Activated T-cell treated with anti-CD3 and anti-CD28 coated beads, Interleukin-2, amount 50 U/mL, for 48 hours (primary cell): ENCODE data around the gene ENTREP3.
A peak's percentile ranks its signal among the peaks of the same experiment; 100 is the strongest.

Source experiments
- DNase-seq, 2 experiments: peaks; one replicate each; pipeline ENCODE4 v3.0.0-alpha.2; 2020

Gene ENTREP3

DNA sequence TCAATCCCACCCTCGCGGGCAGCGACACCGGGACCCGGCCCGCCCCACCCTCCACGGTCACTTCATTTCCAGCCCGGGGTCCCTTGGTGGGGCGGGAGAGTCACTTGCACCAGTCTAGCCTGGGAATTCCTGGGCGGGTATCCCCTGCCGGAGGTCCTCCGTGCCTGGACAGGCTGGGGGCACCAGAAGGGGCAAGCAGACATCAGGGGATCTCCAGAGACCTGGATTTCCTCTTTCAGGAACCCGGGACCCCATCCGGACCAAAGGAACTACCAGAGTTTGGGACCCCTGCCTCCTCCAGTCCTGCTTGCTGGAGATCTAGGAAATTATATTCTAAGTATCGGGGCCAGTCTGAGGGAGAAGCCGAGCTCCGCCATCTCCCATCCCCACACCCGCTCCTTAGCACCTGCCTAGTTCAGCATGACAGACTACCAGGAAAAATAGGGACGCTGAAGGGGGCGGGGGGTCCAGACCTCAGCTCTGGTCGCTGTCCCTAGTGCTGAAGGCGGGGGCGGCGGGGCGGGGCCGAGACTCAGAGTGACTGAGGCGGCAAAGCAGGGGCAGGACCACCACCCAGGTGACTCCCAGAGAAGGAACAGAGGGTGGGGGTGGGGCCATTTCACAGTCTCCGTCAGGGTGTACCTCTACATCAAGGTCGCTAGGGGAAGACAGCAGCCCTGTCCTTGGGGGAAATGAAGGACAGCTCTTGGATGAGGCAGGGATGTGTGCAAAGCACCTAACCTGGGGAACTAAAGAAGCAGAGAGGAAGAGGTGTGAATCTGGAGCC, 22.8 kb upstream of the ENTREP3 start:
- peak; percentile 84 to 85 for DNase-seq

DNA sequence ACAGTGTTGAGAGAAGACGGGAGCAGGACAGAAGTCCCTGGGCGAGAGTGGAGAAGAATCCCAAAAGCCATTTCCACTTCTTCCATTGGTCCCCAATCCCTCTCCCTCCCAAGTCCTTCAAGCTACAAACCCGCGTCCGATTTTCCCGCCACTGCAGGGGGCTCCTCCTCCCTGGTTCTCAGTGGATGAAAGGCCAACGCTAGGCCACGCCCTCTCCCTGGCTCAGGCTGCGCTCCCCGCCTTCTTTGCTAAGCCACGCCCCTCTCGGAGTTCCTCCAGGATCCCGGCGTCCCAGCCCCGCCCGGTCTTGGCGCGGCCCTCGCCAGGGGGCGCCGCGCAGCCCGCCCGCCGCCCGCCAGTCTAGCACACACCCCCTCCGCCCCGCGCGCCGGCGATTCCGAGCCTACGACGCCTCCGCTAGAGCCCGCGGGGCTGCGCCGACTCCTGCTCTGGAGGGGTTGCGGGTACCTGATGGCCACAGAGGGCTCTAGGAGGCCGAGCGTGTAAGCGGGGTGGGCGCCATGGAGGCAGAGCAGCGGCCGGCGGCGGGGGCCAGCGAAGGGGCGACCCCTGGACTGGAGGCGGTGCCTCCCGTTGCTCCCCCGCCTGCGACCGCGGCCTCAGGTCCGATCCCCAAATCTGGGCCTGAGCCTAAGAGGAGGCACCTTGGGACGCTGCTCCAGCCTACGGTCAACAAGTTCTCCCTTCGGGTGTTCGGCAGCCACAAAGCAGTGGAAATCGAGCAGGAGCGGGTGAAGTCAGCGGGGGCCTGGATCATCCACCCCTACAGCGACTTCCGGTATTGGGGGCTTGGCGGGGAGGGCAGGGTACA, 22.0 kb upstream of the ENTREP3 start, which contains the start of gene HCN3:
Gene HCN3, plus strand, starts transcription at position 394 of the 832 bp plus-strand sequence. Its CDS starts 128 bp downstream, at position 522.
- peak; percentile 98 to 99 for DNase-seq

GRCh38 chr1:155273343-155274245, 18.3 kb upstream of the ENTREP3 start, which contains the start of gene CLK2:
Gene CLK2 (minus strand): TSS chr1:155273504. CDS start chr1:155270977, 2,527 bp downstream.
- DNase-seq, result peak; percentile 96 to 98

DNA sequence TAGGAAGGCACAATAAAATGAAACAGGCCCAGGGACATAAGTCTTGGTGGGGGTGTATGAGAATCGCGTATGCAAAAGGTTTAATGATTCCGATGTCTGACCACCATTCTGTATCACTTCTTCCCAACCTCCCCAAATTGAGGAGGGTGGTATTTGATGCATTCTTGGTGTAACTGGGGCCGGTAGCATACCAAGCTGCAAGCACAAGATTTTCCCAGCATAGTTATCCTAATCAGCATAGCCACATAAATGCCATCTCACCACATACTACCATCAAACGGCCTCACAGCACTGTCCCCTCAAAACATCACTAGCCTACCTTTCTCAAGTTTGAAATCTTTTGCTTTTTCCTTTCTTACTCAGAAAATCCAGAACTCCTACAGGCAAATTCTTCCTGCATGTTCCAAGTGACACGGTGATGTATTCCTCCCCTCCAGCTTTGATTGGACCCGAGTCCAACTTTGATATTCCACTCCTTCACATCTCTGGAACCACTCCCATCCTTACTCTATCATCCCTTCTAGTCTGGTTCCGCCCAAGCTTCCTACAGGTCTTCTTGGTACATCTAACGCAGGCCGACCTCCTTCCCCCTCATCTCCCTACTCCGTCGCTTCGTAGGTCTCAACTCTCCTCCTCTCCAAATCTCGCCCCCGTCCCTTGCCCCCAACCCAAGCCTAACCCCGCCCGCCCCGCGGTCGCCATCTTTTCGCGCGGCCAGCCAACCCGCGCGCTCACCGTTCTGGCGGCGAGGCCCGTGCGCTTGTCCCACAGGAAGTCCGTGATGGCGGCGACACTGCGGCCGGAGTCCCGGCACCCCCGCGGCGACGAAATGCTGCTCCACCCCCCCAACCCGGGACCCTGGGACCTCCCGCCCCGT, 17.4 kb upstream of the ENTREP3 start:
- no peak for DNase-seq

GRCh38 chr1:155269381-155269780, 14.1 kb upstream of the ENTREP3 start:
- DNase-seq, result no peak

DNA sequence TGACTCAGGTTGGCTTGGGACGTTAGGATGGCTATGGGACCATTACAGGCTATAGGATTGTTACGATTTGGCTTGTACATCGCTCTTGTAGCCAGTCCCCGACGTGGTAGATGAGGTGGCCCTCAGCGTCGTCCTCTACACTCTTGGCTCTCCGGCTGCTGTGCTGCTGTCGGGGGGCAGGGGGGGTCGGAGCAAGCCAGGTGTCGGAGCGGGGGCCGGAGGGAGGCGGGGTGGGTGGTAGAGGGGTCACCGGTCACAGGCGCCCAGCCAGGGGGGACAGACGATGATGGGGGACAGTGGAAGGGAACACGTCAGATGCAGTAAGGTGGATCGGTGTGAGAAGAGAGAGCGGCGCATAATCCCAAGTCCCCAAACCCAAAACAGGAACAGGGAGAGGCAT, 13.3 kb upstream of the ENTREP3 start:
- no peak for DNase-seq

- DNase-seq, result no peak
Measured at GRCh38 chr1:155267373-155267772, 12.1 kb upstream of the ENTREP3 start.

GRCh38 chr1:155266553-155266952, 11.3 kb upstream of the ENTREP3 start:
- DNase-seq, result no peak

GRCh38 chr1:155263067-155263466, 7.8 kb upstream of the ENTREP3 start:
- no peak for DNase-seq

GRCh38 chr1:155261852-155262673, 6.8 kb upstream of the ENTREP3 start, which contains the start of gene SCAMP3:
Gene SCAMP3 (minus strand): TSS chr1:155262360. CDS start chr1:155262151, 209 bp downstream.
- DNase-seq, result peak; percentile 89 to 90

GRCh38 chr1:155261493-155261851, 6.2 kb upstream of the ENTREP3 start:
- no peak for DNase-seq

GRCh38 chr1:155260276-155260675, 5.0 kb upstream of the ENTREP3 start:
- no peak for DNase-seq

DNA sequence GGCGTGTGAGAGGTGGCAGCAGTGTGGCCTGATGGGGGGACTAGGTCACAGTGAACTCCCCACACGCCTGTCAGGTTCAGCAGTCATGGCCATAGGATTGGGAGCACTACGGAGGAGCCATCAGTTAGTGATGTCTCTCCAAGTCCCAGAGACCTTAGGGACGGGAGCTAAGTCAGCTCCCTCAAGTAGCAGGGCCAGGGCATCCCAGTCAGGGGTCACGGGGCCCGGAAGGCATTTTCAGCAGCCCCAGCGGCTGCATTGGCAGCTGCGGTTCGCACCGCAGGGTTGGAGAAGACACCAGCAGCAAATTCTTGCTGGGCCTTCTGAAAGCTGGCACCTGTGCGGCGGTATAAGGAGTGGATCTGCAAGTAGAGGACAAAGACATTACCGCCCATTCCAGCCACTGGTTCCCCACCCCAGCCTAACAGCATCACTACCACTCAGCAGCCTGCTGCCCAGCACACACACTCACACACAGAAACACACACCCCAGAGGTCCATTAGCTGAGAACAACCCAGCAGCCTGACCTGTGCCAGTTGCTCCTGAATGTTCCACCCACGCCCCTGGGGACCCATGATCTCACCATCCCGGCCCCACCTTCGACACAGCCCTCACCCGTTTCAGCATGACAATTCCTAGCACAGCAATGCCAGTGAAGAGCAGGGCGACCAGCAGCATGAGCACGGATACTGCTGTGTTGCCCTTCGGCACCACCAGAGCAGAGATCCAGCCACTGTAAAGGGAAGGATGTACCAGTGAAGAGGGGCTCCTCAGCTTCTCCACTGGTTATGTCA, 972 bp upstream of the ENTREP3 start:
- no peak for DNase-seq

DNA sequence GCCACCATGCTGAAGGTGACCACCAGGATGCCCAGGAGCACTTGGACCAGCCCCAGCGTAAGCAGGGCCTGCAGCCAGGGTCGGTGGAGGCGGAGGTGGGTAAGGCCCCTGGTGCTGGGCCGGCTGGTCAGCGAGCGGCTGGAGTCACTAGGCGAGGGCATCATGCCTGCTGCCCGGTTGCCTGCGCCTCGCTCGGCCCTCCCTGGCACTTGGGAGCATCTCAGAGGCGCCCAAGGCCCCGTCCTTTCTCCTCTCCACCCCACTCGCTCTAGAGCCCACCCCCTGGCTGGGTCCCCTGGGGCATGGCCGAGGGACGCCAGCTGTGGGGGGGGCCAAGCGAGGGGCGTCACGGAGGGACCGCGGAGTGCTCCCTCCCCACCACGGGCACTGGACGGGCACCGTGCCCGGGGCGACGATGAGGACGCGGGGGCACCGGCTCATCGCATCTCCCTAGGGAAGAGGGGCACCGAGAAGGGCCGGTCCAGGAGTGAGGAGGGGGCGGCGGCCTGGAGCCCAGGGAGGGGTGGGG, 505 bp downstream of the ENTREP3 start:
- DNase-seq, result no peak

GRCh38 chr1:155254228-155254713, 1.0 kb downstream of the ENTREP3 start:
- DNase-seq, result no peak

DNA sequence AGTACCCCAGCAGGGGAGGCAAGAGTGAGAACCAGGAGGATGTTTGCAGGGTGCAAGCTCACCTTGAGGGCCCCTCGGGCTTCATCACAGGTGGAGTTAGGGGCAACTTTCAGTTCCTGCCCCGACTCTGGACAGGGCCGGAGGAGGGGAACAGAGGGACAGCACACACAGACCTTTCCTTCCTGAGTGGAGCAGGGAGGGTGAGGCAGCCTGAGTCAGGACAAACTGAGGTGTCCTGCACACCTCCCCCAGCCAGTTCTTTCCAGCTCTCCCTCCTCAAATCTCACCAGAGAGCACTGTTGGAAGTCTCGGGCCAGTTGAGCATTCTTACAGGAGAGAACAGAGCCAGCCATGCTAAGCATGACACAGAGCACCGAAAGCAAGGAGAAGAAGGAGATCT, 1.5 kb downstream of the ENTREP3 start:
- DNase-seq, result no peak

GRCh38 chr1:155253208-155253607, 2.1 kb downstream of the ENTREP3 start:
- DNase-seq, result no peak

DNA sequence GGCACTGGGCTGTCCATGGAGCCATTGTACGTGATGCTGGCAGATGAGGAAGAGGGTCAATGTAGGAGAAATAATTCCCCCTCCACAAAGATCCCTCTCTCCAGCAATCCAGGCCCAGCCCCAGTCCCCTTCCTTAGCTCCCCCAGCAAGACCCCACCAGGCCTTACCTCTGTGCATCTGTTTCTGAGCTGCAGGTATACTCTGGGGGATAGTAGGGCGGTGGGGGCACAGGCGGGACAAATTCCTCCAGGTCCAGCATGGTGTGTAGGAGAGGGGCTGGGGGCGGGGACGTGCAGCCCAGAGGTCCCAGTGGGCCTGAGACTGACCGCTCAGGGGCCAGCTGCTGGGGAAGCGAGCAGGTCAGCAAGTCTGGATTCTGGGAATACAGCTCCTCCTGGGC, 3.7 kb downstream of the ENTREP3 start:
- DNase-seq, result no peak
